Fibroblast of skin of scalp (primary cell): ENCODE data around the gene INPP5A.

ENCODE experiments used
- DNase-seq: peaks from one replicate; pipeline ENCODE4 v3.0.0-alpha.2; 2013

The INPP5A gene

DNA sequence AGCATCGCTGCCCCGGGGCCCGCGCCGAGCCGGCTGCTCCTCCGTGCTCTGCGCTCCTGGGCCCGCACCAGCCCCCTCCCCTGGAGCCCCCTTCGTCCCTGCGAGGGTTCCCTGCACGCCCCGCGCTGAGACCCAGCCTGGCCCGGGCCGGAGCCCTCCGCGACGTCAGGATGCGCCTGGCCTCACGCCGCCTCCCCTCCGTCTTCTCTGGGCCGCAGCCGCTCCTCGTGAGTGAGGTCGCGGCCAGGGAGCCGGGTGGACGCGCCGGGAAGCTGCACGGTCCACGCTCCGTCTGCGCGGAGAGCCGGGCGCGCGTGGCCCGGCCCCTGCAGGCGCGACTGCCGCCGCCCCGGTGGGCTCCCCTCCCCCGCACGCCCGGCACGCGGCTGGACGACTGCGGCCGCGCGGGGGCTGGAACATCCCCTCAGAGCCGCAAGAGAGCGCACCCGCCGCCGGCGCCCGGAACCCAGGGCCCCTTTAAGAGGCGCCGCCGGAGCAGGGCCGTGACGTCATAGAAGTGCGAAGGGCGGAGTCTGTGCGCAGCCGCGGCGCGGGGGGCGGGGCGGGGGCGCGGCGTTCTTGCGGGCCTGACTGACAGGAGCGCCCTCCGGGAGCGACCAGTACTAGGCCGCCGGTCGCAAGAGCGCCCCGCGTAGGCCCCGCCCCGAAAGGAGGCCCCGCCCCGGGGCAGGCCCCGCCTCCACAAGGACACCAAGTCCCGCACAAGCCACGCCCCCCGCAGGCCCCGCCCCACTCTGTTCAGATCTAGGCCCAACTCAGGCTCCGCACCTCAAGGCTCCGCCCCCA is 507 bp upstream of the INPP5A start:
- DNase-seq, result peak; percentile 99

DNA sequence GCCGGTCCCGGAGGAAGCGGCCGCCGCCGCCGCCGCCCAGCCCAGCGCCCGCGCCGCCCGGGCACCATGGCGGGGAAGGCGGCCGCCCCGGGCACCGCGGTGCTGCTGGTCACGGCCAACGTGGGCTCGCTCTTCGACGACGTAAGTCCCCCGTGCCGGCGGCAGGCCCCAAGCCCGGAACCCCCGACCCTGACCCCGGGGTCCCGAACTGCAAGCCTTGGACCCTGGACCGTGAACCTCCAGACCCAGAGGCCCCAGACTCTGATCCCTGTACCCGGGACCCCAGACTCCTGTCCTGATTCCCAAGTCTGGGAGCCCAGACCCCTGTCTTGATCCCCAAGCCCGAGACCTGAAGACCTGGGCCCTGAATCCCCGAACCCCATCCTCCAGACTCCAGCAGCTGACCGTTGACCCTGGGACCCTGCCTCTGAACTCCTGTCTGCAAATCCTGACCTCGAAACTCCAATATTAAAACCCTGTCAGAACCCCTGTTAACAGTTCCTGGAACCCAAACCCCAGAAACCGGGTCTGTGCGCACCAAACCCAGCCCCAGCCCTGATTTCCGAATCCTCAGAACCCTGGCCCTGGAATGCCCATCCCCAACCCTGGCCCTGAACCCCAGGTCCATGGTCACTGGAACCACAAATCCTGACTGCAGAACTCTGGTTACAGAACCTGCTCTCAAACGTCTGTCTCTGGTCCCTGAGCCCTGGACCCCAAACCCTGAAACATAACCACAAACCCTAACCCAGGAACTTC is 623 bp downstream of the INPP5A start:
- no peak for DNase-seq

DNA sequence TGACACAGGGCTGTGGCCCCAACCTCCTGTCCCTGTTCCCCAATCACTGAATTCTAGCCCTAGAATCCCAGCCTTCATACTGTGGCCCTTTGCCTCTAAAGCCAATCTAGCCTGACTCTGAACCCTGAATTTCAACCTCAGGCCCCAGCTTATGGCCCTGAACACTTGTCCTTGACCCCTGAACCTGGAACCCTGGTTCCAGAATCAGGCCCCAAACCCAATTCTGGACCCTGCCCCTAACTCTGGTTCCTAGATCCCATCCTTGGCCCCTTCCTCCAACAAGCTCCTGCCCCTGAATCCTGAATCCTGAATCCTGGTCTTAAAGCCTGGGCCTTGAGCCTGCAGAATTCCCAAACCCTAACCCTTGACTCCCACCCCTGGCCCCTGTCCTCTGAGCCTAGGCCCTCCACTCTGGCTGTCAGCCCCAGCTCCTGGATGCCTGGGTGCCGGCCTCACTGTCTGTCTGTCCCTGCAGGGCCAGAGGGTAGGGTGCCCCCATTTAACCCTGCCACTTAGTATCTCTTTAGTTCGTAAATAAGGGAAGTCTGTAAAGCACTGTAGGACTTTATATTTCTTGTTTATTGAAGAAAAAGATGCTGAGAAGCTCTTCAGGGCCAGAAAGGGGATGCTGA is 1.3 kb downstream of the INPP5A start:
- DNase-seq, result no peak

DNA sequence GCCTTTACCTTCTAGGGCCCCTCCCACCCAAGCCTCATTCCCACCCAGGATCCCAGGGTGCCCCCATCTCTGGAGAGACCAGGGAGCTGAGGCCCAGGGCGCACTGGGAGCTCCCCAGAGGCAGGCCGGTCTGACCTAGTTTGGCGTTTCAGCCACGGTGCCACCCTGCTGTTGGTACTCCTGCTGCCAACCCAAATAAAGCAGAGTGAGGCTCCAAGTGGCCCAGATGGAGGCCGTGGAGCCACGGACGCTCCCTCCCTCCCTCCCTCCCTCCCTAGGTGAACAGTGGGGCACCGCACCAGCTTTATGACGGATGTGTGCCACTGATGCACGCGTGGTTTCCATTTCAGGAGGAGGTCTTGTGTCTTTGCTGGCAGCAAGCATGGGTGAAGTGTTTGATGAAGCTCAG is 1.8 kb downstream of the INPP5A start:
- DNase-seq, result no peak

DNA sequence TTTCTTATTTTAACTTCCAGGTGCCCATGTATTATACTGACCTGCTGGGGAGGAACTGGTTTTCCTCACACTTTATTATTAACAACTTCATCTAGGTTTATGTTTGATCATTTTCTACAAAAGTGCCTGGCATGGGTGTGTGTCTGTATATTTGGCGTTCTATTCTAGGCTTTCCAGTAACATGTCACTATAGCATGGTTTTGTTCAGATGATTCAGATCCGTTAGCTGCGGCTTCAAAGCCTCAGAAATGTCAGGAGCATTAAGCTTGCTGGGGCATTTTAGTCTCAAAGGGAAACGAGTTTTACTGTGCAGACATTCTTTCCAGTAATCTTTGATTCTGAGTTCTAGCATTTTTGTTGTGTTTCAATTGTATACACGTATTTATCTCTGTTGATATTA is 2.3 kb downstream of the INPP5A start:
- peak; percentile 71 for DNase-seq

- DNase-seq, result peak; percentile 39
Observed at GRCh38 chr10:132540456-132540855, 2.9 kb downstream of the INPP5A start.

DNA sequence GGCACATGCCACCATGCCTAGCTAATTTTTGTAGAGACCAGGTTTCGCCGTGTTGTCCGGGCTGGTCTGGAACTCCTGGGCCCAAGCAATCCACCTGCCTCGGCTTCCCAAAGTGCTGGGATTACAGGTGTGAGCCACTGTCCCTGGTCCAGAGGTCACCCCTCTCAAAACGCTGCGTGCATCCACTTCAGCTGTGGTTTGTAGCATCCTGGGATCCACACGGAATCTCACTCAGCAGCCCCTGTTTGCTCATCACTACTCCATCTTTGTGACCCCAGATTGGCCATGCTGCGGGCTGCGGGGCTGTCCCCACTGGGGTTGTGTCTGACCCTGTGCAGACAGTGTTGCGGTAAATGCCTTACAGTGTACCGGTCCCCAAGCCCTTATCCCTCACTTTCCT is 3.5 kb downstream of the INPP5A start:
- DNase-seq, result no peak

- no peak for DNase-seq
Observed at GRCh38 chr10:132541601-132542011, 4.0 kb downstream of the INPP5A start.

GRCh38 chr10:132542086-132542775 is 4.6 kb downstream of the INPP5A start:
- DNase-seq, result no peak

GRCh38 chr10:132542819-132543218 is 5.2 kb downstream of the INPP5A start:
- no peak for DNase-seq

DNA sequence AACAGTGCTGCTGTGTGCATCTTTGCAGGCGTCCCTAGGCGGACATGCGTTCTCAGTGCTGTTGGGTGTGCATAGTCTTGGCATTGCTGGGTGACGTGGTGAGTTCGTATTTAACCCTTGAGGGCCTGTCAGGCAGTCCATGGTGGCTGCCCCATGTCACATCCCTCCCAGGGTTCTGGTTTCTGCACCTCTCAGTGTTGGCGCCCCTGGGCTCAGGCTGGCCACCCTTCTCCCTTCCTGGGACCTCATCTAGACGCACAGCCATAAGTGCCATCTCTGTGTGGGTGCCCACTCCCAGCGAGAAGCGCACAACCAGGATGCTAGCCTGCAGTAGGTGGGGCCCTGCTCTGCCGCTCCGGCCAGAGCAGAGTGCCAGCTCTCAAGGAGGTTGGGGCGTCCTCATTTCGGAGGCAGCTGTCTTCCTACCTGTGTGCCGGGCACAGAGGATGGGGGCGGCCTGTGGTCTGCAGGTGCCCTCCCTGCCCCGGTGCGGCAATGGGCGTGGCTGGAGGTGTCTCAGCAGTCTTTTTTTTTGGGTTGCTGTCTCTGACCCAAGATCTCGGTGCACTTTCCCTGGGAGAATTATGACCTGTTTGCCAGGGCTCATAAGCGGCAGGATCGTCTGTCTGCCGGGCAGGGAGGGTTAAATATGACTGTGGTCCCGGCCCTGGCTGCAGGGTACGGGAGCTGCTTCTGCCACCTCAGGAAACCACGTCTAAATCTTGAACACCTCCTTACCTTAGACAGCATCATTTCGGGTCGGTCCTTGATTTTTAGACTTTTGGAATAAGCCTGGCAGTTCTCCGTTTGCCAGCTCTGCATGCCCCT is 6.5 kb downstream of the INPP5A start:
- no peak for DNase-seq

DNA sequence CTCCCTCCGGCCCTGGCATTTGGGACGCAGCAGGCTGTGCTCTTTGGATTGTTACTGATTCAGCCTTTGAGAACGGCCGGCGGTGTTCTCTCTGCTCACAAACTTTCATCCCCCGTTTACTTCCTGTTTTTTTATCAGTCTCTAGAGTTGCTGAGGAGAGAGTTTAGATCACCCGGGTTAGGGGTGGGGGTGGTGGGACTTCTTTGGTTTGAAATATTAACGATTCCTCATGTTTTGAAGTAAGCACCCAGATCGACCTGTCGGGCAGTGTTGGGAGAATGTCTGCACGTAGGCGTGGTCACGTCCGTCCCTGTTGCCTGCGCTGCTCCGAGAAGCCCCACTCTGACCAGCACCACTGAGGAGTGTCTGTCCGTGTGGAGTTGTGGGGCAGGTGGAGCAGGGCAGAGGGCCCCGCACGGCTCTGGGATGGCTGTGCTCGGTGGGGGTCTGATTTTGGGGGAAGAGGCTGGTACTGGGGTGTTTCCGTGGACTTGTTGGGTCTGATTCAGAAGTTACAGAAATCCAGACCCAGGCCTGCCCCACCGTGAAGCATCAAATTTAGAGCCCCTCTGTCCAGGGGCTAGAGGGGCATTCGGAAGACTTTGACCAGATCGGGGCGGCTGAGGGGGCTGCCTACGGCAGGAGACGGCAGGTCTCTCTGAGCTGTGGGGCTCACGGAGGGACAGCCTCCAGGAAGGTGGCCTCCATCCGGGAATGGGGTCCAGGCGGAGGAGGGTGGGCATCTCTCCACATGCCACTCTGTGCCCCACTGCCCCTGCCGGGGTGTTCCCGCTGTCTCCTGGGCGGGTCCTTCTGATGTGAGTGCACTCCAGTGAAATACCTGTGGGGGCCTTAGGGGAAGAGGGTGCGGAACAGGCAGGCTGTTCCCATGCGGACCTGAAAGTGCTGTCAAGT is 7.4 kb downstream of the INPP5A start:
- DNase-seq, result no peak

DNA sequence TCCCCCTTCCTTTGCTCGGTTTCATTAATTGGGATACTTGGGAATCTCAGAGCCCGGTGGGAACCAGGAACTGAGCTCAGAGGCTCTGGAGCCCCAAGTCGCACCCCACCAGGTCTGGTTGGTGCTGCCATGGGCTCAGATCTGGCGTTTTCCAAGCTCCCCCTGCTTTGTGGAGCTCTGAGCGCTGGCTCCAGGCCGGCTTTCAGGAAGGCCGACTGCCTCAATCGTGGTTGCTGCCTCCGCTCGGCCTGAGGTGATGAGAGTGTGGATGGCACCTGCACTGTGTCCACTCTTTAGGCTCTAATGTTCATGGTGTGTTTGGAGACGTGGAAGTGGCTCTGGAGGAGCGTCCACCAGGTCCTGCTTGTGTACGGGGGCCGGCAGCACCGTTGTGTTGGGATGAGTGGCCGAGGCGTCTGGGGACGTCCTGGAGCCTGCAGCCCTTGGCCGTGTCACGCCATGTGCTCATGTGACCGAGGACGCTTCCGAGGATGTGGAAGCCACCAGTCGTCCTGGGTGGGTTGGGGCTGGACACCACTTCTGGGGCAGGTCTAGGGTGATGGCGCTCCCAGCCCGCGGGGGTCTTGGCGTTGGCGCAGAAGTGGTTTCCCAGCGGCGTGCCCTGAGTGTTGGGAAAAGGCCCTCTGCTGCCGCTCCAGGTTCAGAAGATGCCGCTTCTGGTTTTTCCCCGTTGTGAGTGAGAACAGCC is 8.2 kb downstream of the INPP5A start:
- no peak for DNase-seq

DNA sequence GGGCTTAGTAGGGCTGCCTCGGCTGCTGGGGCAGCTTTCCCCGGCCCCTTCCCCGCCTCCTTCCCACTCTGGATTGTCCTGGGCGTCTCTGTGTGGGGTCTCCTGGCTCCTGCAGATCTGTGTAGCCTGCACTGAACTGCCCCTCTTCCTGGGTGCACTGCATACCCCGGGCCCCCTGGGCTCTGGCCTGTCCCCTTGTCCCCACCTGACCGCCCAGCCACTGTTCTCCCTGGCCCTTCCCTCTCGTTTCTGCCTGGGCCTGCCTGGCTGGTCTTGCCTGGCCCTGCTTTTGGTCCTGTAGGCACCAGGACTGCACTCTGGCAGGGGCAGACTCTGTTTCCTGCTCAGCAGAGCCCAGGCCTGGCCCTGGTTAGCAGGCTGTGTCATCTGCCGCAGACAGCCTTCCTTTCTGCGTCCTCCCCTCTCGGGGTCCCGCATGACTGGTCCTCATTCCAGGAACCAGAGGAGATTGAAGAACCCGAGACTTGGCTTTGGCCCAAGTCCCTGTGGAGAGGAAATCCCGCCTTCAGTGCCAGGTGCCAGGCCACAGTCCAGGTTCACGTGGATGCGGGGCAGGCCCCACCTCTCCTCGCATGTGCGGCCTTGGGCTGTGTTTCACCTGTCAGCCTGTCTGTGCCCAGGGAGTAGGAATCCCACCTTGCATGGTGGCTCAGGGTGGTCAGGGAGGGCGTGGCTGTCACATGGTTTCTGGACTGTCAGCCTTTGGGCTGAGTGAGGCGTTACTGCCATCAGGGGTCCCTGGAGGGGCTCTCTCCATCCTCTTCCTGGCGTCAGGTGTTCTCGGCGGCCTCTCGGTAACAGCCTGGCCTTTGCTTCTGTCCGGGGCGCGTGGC is 9.2 kb downstream of the INPP5A start:
- DNase-seq, result no peak

GRCh38 chr10:132547421-132547861 is 9.9 kb downstream of the INPP5A start:
- DNase-seq, result no peak

DNA sequence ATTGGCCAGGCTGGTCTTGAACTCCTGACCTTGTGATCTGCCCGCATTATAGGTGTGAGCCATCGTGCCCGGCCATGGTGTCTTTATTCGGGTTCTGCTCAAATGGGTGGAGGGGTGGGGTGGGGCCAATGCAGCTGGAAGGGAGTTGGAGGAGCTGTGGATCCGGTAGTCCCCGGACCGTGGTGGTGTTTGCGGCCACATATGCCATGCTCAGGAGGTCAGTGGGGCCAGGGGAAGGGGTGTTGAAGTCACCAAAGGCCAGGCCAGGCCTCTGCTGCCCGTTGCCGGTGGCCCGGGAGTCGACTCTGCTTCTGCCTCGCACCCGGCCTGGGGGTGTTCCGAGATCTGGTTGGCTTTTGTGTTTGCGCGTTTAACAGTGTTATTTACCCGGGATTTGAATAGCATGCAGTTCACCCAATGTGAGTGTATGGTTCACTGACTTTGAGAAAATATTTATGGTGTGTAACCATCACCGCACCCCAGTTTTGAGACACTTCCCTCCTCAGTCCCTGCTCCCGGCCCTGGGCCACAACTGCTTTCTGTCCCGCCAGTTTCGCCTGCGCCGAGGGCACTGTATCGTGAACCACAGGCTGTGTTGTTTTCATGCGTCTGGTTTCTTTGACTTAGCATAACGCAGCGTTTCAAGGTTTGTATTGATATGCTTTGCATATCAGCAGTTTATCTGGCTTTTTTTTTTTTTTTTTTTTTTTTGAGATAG is 10.7 kb downstream of the INPP5A start:
- no peak for DNase-seq

GRCh38 chr10:132548869-132549268 is 11.3 kb downstream of the INPP5A start:
- DNase-seq, result no peak

DNA sequence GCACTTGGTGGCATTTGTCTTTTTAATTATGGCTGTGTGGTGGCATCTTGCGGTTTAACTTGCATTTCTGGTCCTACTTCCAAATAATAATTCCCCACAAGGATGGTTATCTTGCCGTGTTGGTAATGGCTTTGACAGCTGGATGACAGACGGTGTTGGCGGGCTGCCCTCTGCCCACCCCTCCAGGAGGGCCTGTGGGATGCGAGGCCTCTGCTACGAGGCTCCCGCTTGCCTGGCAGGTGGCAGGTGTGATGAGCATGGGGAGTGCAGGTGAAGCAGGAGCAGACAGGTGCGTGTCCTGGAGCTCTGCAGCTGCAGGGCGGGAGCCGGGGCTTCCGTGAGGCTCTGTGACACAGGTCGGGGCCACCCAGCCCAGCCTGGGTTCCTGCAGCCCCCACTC is 11.8 kb downstream of the INPP5A start:
- DNase-seq, result no peak
